Measurements from ENCODE around the gene OR5AK2. TPM values are rescaled to one million over a fixed set of nuclear protein-coding genes. Genes with fewer than 3 reads are reported as not detected.

The OR5AK2 gene
- total RNA-seq, 2 experiments from 2014 or later = not detected

DNA sequence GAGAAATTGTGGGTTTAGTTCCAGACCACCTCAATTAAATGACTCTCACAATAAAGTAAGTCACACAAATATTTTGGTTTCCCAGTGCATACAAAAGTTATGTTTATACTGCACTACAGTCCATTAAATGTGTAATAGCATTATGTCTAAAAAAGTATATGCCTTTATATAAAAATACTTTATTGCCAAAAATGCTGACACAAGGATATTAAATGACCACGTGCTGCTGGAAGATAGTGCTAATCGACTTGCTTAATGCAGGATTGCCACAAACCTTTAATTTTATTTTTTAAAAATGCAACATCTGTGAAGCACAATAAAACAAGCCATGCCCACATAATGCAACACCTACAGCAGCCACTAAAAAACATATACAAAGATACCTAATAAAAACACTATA lies 27.0 kb downstream of the OR5AK2 start:
- Mint-ChIP-seq H3K9me3 (no peaks in the 10 kb centered on the region), H3K4me1 (ENCODE audit: low read depth) (no peaks in the 10 kb centered on the region), H3K27me3 (peaks cover 4% of the 10 kb centered on the region), H3K36me3 (ENCODE audit: low read depth) (no peaks in the 10 kb centered on the region), H3K4me3 (no peak overlapping the region), H3K27ac (no peak overlapping the region)
- Histone ChIP-seq H3K4me3 (ENCODE audit: low read length) (no peak overlapping the region), H3K36me3 (ENCODE audit: insufficient read depth, low read length) (no peaks in the 10 kb centered on the region), H3K9me3 (ENCODE audit: control insufficient read depth in 1 of 2, insufficient read depth in 1 of 2, low read length in 2 of 2) (no peaks in the 10 kb centered on the region), H3K4me1 (ENCODE audit: insufficient read depth, low read length) (no peaks in the 10 kb centered on the region), H3K27ac (ENCODE audit: low read depth in 1 of 2, low read length in 2 of 2) (no peak overlapping the region), H3K27me3 (ENCODE audit: control insufficient read depth in 1 of 2, insufficient read depth in 2 of 2, low read length in 2 of 2) (no peaks in the 10 kb centered on the region)
- POLR2A ChIA-PET = no interaction called here
- intact Hi-C loops (cut with DNase I, micrococcal nuclease) = no loop called here
- CTCF ChIA-PET = no interaction called here
- ATAC-seq (ENCODE audit: poor library complexity) (no peak), DNase-seq (no peak)
- TF ChIP-seq, protein P1, sequence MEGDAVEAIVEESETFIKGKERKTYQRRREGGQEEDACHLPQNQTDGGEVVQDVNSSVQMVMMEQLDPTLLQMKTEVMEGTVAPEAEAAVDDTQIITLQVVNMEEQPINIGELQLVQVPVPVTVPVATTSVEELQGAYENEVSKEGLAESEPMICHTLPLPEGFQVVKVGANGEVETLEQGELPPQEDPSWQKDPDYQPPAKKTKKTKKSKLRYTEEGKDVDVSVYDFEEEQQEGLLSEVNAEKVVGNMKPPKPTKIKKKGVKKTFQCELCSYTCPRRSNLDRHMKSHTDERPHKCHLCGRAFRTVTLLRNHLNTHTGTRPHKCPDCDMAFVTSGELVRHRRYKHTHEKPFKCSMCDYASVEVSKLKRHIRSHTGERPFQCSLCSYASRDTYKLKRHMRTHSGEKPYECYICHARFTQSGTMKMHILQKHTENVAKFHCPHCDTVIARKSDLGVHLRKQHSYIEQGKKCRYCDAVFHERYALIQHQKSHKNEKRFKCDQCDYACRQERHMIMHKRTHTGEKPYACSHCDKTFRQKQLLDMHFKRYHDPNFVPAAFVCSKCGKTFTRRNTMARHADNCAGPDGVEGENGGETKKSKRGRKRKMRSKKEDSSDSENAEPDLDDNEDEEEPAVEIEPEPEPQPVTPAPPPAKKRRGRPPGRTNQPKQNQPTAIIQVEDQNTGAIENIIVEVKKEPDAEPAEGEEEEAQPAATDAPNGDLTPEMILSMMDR (IDR thresholded peaks at IDR 0.05) = no peak

DNA sequence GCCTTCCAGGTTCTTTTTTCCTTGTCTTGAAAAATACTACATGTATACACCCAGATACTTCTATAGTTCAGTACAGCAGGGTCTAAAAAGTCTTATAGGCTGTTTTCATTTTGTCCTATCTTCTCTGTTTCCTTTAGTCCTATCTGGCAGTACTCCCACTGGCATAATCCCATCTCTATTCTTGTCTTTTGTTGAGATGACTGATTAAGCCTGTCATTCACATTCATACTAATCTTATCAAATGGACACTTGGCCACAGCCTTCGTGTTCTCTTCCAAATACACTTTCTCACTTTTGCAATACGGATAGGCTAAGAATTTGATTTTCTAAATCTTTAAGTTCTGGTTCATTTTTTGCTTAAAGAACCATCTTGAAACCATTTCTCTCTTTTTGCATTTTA lies 42.8 kb downstream of the OR5AK2 start:
- no peak for DNase-seq
- intact Hi-C loops (cut with DNase I, micrococcal nuclease) = no loop called here
- ChIA-PET CTCF (no interaction called here), POLR2A (no interaction called here)
- TF ChIP-seq, protein P1 (IDR thresholded peaks at IDR 0.05) = no peak
- Mint-ChIP-seq H3K27ac (no peak overlapping the region), H3K27me3 (no peaks in the 10 kb centered on the region), H3K36me3 (ENCODE audit: low read depth) (no peaks in the 10 kb centered on the region), H3K4me3 (no peak overlapping the region), H3K4me1 (ENCODE audit: low read depth) (no peaks in the 10 kb centered on the region), H3K9me3 (peaks cover 2% of the 10 kb centered on the region)
- no peak for ATAC-seq (ENCODE audit: poor library complexity)
- Histone ChIP-seq H3K27me3 (ENCODE audit: control insufficient read depth in 1 of 2, insufficient read depth in 2 of 2, low read length in 2 of 2) (no peaks in the 10 kb centered on the region), H3K36me3 (ENCODE audit: insufficient read depth, low read length) (no peaks in the 10 kb centered on the region), H3K27ac (ENCODE audit: low read depth in 1 of 2, low read length in 2 of 2) (no peak overlapping the region), H3K4me3 (ENCODE audit: low read length) (no peak overlapping the region), H3K9me3 (ENCODE audit: control insufficient read depth in 1 of 2, insufficient read depth in 1 of 2, low read length in 2 of 2) (no peaks in the 10 kb centered on the region), H3K4me1 (ENCODE audit: insufficient read depth, low read length) (no peaks in the 10 kb centered on the region)

Other genes with a start within 250 kb of the OR5AK2 start
- not detected for gene OR9G4, start 240.2 kb upstream of the OR5AK2 start, total RNA-seq
- gene LRRC55, start 193.0 kb downstream of the OR5AK2 start, total RNA-seq = not detected
- not detected for gene APLNR, start 248.3 kb downstream of the OR5AK2 start, total RNA-seq

Data from CD4-positive, alpha-beta T cell (primary cell).